ENCODE measurements around the gene HDAC5.

The HDAC5 gene

GRCh38 chr17:44084131-44084538 lies 39.3 kb downstream of the HDAC5 start:
- no peak overlapping the region for H3K4me3 ChIP-seq (ENCODE audit: low read depth, low read length)
- DNase-seq (ENCODE audit: low read depth) = no peak
- peak; percentile 25 for TF ChIP-seq CTCF (IDR thresholded peaks at IDR 0.05; ENCODE audit: insufficient read depth, low read depth, low read length, missing control alignments)

GRCh38 chr17:44083250-44083849 lies 40.1 kb downstream of the HDAC5 start:
- TF ChIP-seq CTCF (IDR thresholded peaks at IDR 0.05; ENCODE audit: insufficient read depth, low read depth, low read length, missing control alignments) = peak; percentile 22
- no peak overlapping the region for H3K4me3 ChIP-seq (ENCODE audit: low read depth, low read length)
- peak; percentile 32 for DNase-seq (ENCODE audit: low read depth)

- no peak for DNase-seq (ENCODE audit: low read depth)
- no peak overlapping the region for H3K4me3 ChIP-seq (ENCODE audit: low read depth, low read length)
- no peak for TF ChIP-seq CTCF (IDR thresholded peaks at IDR 0.05; ENCODE audit: insufficient read depth, low read depth, low read length, missing control alignments)
Observed at GRCh38 chr17:44082256-44082927, 41.0 kb downstream of the HDAC5 start.

- no peak for TF ChIP-seq CTCF (IDR thresholded peaks at IDR 0.05; ENCODE audit: insufficient read depth, low read depth, low read length, missing control alignments)
- H3K4me3 ChIP-seq (ENCODE audit: low read depth, low read length) = no peak overlapping the region
- no peak for DNase-seq (ENCODE audit: low read depth)
Observed at GRCh38 chr17:44081681-44082080, 41.8 kb downstream of the HDAC5 start.

GRCh38 chr17:44079877-44080821 lies 43.3 kb downstream of the HDAC5 start:
- DNase-seq (ENCODE audit: low read depth) = no peak
- no peak for TF ChIP-seq CTCF (IDR thresholded peaks at IDR 0.05; ENCODE audit: insufficient read depth, low read depth, low read length, missing control alignments)
- no peak overlapping the region for H3K4me3 ChIP-seq (ENCODE audit: low read depth, low read length)

- no peak for DNase-seq (ENCODE audit: low read depth)
- TF ChIP-seq CTCF (IDR thresholded peaks at IDR 0.05; ENCODE audit: insufficient read depth, low read depth, low read length, missing control alignments) = no peak
- no peak overlapping the region for H3K4me3 ChIP-seq (ENCODE audit: low read depth, low read length)
Observed at GRCh38 chr17:44078412-44078811, 45.0 kb downstream of the HDAC5 start.
